Mucosa of descending colon (tissue), 3 donors: ENCODE data around the gene TP53BP2. TPM values are rescaled to one million over a fixed set of nuclear protein-coding genes. Genes with fewer than 3 reads are reported as not detected.

ENCODE experiments used
- ATAC-seq: fragments of 200-7000 bp; cut with Tn5 transposase; one replicate; pipeline ENCODE4 v1.9.1; 2020; ENCODE audit warnings: mild to moderate bottlenecking, moderate library complexity
- DNase-seq, 3 donors: peaks; one replicate each; pipeline ENCODE4 v3.0.0-alpha.2; 2020
- H3K36me3 ChIP-seq: fragments of 200-600 bp; one replicate; pipeline ENCODE4 v1.8.0; 2021; ENCODE audit warnings: low read depth, mild to moderate bottlenecking
- H3K4me1 ChIP-seq: fragments of 200-600 bp; one replicate; pipeline ENCODE4 v1.8.0; 2021; ENCODE audit warnings: low read depth, mild to moderate bottlenecking
- H3K4me3 ChIP-seq: fragments of 200-600 bp; one replicate; pipeline ENCODE4 v1.8.0; 2021; ENCODE audit warnings: mild to moderate bottlenecking
- H3K9me3 ChIP-seq: fragments of 200-600 bp; one replicate; pipeline ENCODE4 v1.8.0; 2021; ENCODE audit warnings: mild to moderate bottlenecking
- intact Hi-C, 2 donors: fragments of 100-400 bp; cut with DNase I in 1 of 2; cut with micrococcal nuclease in 1 of 2; formaldehyde crosslinking; loops; one replicate each; pipeline versions ENCODE4 v1.11.0 to v1.11.1; 2022; cut with DNase I, micrococcal nuclease
- total RNA-seq, 3 donors: library from RNA; stranded (reverse); fragmentation: NEBNext Ultra II Directional in 2 of 3; extraction: Animal tissue kit (Norgen Biotek cat#: 25700) in 2 of 3; gene quantifications; one replicate each; pipeline versions ENCODE4 v1.2.1 to v1.2.4, GENCODE V29; 2021 to 2023
- TF ChIP-seq, protein P1 (sequence below): fragments of 200-600 bp; IDR thresholded peaks from one replicate; pipeline ENCODE4 v1.8.0; 2022; ENCODE audit warnings: antibody characterized with exemption, mild to moderate bottlenecking
- donor health status: DM: no; HTN: no; CAD: no; lungs with moderate emphysema.
- donor health status: DM: no; HTN: no; CAD: no.
- donor health status: DM: no; HTN: yes; CAD: no.

Gene TP53BP2
- total RNA-seq, 3 donors from 2014 or later, result 30.6 to 34.5 (median 32.5) TPM

DNA sequence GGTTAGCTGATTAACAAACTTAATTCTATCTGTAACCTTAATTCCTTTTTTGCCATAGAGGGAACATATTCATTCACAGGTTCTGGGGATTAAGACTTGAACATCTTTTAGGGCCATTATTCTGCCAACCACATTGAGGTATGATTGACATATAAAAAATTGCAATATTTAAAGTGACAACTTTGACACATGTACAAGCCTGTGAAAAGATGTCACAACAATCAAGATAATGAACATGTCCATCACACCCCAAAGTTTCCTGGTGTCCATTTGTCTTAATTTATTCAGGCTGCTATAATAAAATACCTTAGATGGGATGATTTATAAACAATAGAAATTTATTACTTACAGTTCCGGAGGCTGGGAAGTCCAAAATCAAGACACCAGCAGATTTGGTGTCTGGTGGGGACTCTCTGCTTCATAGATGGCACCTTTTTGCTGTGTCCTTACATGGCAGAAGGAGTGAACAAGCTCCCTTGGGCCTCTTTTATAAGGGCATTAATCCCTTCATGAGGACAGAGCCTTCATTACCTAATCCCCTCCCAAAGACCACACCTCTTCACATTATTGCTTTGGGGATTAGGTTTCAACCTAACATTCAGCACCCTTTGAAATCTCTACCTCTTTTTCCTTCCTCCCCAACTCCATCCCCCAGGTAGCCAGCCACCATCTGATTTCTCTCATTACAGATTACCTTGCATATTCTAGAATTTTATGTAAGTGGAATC is 33.0 kb upstream of the TP53BP2 start:
- TF ChIP-seq, protein P1, sequence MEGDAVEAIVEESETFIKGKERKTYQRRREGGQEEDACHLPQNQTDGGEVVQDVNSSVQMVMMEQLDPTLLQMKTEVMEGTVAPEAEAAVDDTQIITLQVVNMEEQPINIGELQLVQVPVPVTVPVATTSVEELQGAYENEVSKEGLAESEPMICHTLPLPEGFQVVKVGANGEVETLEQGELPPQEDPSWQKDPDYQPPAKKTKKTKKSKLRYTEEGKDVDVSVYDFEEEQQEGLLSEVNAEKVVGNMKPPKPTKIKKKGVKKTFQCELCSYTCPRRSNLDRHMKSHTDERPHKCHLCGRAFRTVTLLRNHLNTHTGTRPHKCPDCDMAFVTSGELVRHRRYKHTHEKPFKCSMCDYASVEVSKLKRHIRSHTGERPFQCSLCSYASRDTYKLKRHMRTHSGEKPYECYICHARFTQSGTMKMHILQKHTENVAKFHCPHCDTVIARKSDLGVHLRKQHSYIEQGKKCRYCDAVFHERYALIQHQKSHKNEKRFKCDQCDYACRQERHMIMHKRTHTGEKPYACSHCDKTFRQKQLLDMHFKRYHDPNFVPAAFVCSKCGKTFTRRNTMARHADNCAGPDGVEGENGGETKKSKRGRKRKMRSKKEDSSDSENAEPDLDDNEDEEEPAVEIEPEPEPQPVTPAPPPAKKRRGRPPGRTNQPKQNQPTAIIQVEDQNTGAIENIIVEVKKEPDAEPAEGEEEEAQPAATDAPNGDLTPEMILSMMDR, result no peak
- Histone ChIP-seq H3K9me3 (no peaks in the 10 kb centered on the region), H3K4me3 (no peak overlapping the region), H3K36me3 (no peaks in the 10 kb centered on the region), H3K4me1 (no peaks in the 10 kb centered on the region)
- intact Hi-C loops, result no loop called here
- DNase-seq, result no peak
- ATAC-seq, result no peak

DNA sequence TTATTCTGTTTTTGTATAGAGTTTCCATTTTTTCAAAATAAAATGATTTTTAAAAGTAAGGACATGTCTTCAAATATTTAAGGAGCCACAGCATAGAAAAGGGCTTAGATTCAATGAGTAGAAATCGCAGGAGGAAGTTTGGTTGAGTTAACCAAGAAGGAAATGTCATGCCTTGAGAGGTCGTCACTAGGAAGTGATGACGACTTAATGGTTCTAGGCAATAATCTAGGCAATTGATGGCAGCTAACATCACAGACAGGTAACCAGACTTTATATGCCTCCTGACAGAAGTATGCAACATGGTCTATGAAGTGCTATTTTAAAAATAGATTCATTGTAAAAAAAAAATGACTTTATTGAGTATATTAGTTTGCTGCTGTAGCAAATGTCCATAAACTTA is 32.1 kb upstream of the TP53BP2 start:
- Histone ChIP-seq H3K4me3 (no peak overlapping the region), H3K4me1 (no peaks in the 10 kb centered on the region), H3K36me3 (no peaks in the 10 kb centered on the region), H3K9me3 (no peaks in the 10 kb centered on the region)
- DNase-seq (no peak), ATAC-seq (no peak)
- intact Hi-C loops, result no loop called here
- TF ChIP-seq, protein P1, result no peak

DNA sequence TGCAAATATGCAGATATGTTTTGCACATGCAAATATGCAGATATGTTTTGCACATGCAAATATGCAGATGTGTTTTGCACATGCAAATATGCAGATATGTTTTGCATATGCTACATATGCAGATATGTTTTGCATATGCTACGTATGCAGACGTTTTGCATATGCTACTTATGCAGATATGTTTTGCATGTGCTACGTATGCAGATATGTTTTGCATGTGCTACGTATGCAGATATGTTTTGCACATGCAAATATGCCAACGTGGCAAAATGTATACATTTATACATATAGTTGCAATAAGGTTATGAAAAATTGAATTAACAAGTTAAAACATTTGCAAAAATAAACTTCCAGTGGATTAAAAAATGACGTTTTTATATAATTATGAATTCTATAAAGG is 30.8 kb upstream of the TP53BP2 start:
- ATAC-seq (no peak), DNase-seq (no peak)
- intact Hi-C loops, result no loop called here
- H3K4me3 ChIP-seq, result no peak overlapping the region
- no peaks in the 10 kb centered on the region for H3K4me1 ChIP-seq
- TF ChIP-seq, protein P1, result no peak
- H3K36me3 ChIP-seq, result no peaks in the 10 kb centered on the region
- H3K9me3 ChIP-seq, result no peaks in the 10 kb centered on the region

DNA sequence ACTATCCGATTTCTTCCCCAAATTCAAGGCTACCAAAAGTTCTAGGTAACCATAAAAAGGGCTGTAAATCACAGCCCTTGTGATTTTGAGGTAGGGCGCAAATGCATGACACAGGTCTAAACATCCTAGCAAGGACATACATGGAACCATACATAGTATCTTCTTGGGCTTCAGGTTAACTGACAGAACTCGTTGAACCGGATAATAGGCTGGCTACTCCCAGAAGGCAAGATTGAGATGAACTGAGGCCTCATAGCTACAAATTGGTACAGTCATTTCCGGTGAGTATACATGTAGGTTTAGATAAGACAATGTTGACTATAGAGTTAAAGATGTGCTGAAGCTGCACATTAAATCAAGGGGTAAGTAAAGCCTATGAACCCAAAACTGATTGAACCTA is 27.3 kb upstream of the TP53BP2 start:
- TF ChIP-seq, protein P1, result no peak

DNA sequence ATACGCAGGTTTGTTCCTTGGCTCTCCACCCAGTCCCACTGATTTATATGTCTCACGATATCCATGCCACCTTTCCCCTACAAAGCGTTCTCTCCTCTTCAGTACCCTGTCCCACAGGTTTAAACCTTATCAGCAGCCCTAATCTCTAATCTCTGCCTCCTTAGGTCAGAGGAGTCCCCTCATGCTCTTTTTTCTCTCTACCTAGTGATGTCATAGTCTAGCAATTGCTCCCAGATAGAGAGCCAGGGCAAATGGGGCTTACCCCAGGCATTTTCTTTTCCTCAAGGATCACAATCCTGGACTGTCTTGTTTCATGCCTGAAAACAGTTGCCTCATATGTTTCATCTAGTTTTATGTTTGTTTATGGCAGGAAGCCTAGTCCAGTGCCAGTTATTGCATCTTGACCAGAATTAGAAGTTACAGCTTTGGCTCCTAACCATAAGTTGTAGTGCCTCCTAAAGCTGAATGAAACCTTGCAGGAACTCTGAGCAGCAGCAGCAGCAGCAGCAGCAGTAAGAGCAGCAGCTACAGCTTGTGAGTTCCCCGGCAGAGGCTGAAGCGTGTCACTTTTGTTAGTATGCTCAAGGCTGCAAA is 26.7 kb upstream of the TP53BP2 start:
- TF ChIP-seq, protein P1, result no peak
- Histone ChIP-seq H3K4me1 (no peaks in the 10 kb centered on the region), H3K9me3 (no peaks in the 10 kb centered on the region), H3K4me3 (no peak overlapping the region), H3K36me3 (no peaks in the 10 kb centered on the region)
- intact Hi-C loops, result no loop called here
- ATAC-seq (no peak), DNase-seq (no peak)

More for the DNA sequence above, 27.3 kb upstream of the TP53BP2 start:
- intact Hi-C loops, result no loop called here
- Histone ChIP-seq H3K9me3 (no peaks in the 10 kb centered on the region), H3K4me3 (no peak overlapping the region), H3K4me1 (no peaks in the 10 kb centered on the region), H3K36me3 (no peaks in the 10 kb centered on the region)
- no peak for DNase-seq
- ATAC-seq, result no peak
